IPS-15b (cell line): Measurements from ENCODE around the gene SEZ6.
"Not testable (repeated sequence)": the region's sequence is repeated elsewhere in the genome, so short reads cannot be mapped to it uniquely, and the experiment has no call there.

Experiments used
- H3K27me3 ChIP-seq: one replicate; pipeline ENCODE4 v1.6.1; 2013; ENCODE audit warnings: low read length; ENCODE audit not compliant: control insufficient read depth, insufficient read depth
- H3K36me3 ChIP-seq: one replicate; pipeline ENCODE4 v1.6.1; 2013; ENCODE audit warnings: low read length; ENCODE audit not compliant: control insufficient read depth, insufficient read depth
- H3K4me1 ChIP-seq: one replicate; pipeline ENCODE4 v1.6.1; 2013; ENCODE audit warnings: mild to moderate bottlenecking, low read length; ENCODE audit not compliant: control insufficient read depth, insufficient read depth
- H3K4me3 ChIP-seq: one replicate; pipeline ENCODE4 v1.5.1; 2013; ENCODE audit warnings: low read depth, low read length
- H3K9ac ChIP-seq: one replicate; pipeline ENCODE4 v1.6.1; 2013; ENCODE audit warnings: low read depth, mild to moderate bottlenecking, low read length
- H3K9me3 ChIP-seq: one replicate; pipeline ENCODE4 v1.6.1; 2013; ENCODE audit warnings: mild to moderate bottlenecking, low read length; ENCODE audit not compliant: control insufficient read depth, insufficient read depth

Gene SEZ6

GRCh38 chr17:28935744-28936460 is 69.9 kb downstream of the SEZ6 start:
- H3K36me3 ChIP-seq, result peaks cover 4% of the 10 kb centered on the region
- no peaks in the 10 kb centered on the region for H3K27me3 ChIP-seq
- no peak overlapping the region for H3K4me3 ChIP-seq
- peaks cover 17% of the 10 kb centered on the region for H3K4me1 ChIP-seq
- no peaks in the 10 kb centered on the region for H3K9me3 ChIP-seq
- no peak overlapping the region for H3K9ac ChIP-seq

GRCh38 chr17:28934508-28934907 is 71.3 kb downstream of the SEZ6 start:
- H3K4me1 ChIP-seq, result peaks cover 12% of the 10 kb centered on the region
- not testable (repeated sequence) for H3K36me3 ChIP-seq, H3K9me3 ChIP-seq, H3K27me3 ChIP-seq, H3K4me3 ChIP-seq, H3K9ac ChIP-seq

- Histone ChIP-seq H3K4me1 (no peaks in the 10 kb centered on the region), H3K9ac (no peak overlapping the region)
Observed at GRCh38 chr17:28929787-28930186, 76.0 kb downstream of the SEZ6 start.

GRCh38 chr17:28928061-28928460 is 77.8 kb downstream of the SEZ6 start:
- H3K9me3 ChIP-seq, result no peaks in the 10 kb centered on the region
- no peaks in the 10 kb centered on the region for H3K27me3 ChIP-seq
- no peak overlapping the region for H3K4me3 ChIP-seq
- peaks cover 20% of the 10 kb centered on the region for H3K36me3 ChIP-seq
- H3K4me1 ChIP-seq, result no peaks in the 10 kb centered on the region
- H3K9ac ChIP-seq, result no peak overlapping the region

More at GRCh38 chr17:28929787-28930186, 76.0 kb downstream of the SEZ6 start:
- Histone ChIP-seq H3K36me3 (peaks cover 14% of the 10 kb centered on the region), H3K9me3 (no peaks in the 10 kb centered on the region), H3K27me3 (no peaks in the 10 kb centered on the region), H3K4me3 (no peak overlapping the region)

GRCh38 chr17:28926786-28927185 is 79.0 kb downstream of the SEZ6 start:
- Histone ChIP-seq H3K4me3 (no peak overlapping the region), H3K36me3 (peaks cover 16% of the 10 kb centered on the region), H3K9me3 (no peaks in the 10 kb centered on the region), H3K4me1 (no peaks in the 10 kb centered on the region), H3K9ac (no peak overlapping the region), H3K27me3 (no peaks in the 10 kb centered on the region)

GRCh38 chr17:28926366-28926765 is 79.5 kb downstream of the SEZ6 start:
- no peaks in the 10 kb centered on the region for H3K27me3 ChIP-seq
- no peaks in the 10 kb centered on the region for H3K9me3 ChIP-seq
- peaks cover 18% of the 10 kb centered on the region for H3K36me3 ChIP-seq
- no peak overlapping the region for H3K4me3 ChIP-seq
- no peaks in the 10 kb centered on the region for H3K4me1 ChIP-seq
- no peak overlapping the region for H3K9ac ChIP-seq

GRCh38 chr17:28925912-28926365 is 79.9 kb downstream of the SEZ6 start:
- Histone ChIP-seq H3K9ac (no peak overlapping the region), H3K27me3 (no peaks in the 10 kb centered on the region), H3K9me3 (no peaks in the 10 kb centered on the region), H3K4me3 (no peak overlapping the region), H3K36me3 (peaks cover 22% of the 10 kb centered on the region), H3K4me1 (no peaks in the 10 kb centered on the region)

GRCh38 chr17:28920201-28920600 is 85.6 kb downstream of the SEZ6 start:
- no peaks in the 10 kb centered on the region for H3K9me3 ChIP-seq
- no peak overlapping the region for H3K9ac ChIP-seq
- H3K27me3 ChIP-seq, result no peaks in the 10 kb centered on the region
- no peak overlapping the region for H3K4me3 ChIP-seq
- no peaks in the 10 kb centered on the region for H3K4me1 ChIP-seq
- peaks cover 55% of the 10 kb centered on the region for H3K36me3 ChIP-seq

- Histone ChIP-seq H3K36me3 (peaks cover 60% of the 10 kb centered on the region), H3K9ac (no peak overlapping the region), H3K4me1 (no peaks in the 10 kb centered on the region), H3K9me3 (no peaks in the 10 kb centered on the region), H3K27me3 (no peaks in the 10 kb centered on the region), H3K4me3 (no peak overlapping the region)
Observed at GRCh38 chr17:28918295-28918694, 87.5 kb downstream of the SEZ6 start.

GRCh38 chr17:28917465-28917864 is 88.4 kb downstream of the SEZ6 start:
- Histone ChIP-seq H3K9me3 (no peaks in the 10 kb centered on the region), H3K36me3 (peaks cover 68% of the 10 kb centered on the region), H3K4me3 (no peak overlapping the region), H3K27me3 (no peaks in the 10 kb centered on the region), H3K9ac (no peak overlapping the region), H3K4me1 (no peaks in the 10 kb centered on the region)

- no peaks in the 10 kb centered on the region for H3K4me1 ChIP-seq
- H3K9ac ChIP-seq, result no peak overlapping the region
- H3K27me3 ChIP-seq, result no peaks in the 10 kb centered on the region
- no peaks in the 10 kb centered on the region for H3K9me3 ChIP-seq
- peaks cover 72% of the 10 kb centered on the region for H3K36me3 ChIP-seq
- H3K4me3 ChIP-seq, result no peak overlapping the region
Observed at GRCh38 chr17:28917029-28917428, 88.8 kb downstream of the SEZ6 start.

- H3K27me3 ChIP-seq, result no peaks in the 10 kb centered on the region
- H3K36me3 ChIP-seq, result peaks cover 78% of the 10 kb centered on the region
- no peaks in the 10 kb centered on the region for H3K9me3 ChIP-seq
- no peak overlapping the region for H3K9ac ChIP-seq
- H3K4me3 ChIP-seq, result no peak overlapping the region
- H3K4me1 ChIP-seq, result no peaks in the 10 kb centered on the region
Observed at GRCh38 chr17:28916302-28916934, 89.4 kb downstream of the SEZ6 start.
